Suppressor macrophage (primary cell): Measurements from ENCODE around the gene RNU7-1.

Experiments used
- DNase-seq, 4 experiments: peaks; one replicate each; pipeline ENCODE4 v3.0.0-alpha.2; 2020 to 2022

RNU7-1 gene

DNA sequence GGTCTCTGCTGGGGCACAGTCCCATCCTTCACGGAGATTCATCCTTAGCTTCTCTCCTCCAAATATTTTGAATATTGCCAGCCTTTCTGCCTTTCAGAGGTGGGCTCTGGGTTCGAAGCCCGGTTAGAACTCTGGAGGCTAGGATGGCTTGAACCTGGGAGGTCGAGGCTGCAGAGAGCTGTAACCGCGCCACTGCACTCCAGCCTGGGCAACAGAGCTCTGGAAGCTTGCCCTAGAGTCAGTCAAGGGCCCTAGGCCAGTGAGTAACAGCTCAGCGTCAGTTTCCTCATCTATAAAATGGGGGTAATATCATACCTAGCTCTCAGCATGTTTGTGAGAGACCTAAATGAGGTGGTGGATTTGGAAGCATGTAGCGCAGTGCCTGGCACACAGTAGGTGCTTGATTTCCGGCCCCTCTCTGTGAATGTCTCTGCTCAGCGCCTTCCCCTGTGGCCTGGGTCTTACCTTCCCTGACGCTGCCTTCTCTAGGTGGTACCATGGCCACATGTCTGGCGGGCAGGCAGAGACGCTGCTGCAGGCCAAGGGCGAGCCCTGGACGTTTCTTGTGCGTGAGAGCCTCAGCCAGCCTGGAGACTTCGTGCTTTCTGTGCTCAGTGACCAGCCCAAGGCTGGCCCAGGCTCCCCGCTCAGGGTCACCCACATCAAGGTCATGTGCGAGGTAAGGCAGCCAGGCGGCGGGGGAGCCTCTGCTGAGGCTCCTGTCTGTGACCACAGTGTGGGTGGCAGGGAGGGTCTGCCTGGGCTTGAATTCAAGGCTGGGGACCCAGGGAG is 10.9 kb downstream of the RNU7-1 start:
- DNase-seq: no peak

DNA sequence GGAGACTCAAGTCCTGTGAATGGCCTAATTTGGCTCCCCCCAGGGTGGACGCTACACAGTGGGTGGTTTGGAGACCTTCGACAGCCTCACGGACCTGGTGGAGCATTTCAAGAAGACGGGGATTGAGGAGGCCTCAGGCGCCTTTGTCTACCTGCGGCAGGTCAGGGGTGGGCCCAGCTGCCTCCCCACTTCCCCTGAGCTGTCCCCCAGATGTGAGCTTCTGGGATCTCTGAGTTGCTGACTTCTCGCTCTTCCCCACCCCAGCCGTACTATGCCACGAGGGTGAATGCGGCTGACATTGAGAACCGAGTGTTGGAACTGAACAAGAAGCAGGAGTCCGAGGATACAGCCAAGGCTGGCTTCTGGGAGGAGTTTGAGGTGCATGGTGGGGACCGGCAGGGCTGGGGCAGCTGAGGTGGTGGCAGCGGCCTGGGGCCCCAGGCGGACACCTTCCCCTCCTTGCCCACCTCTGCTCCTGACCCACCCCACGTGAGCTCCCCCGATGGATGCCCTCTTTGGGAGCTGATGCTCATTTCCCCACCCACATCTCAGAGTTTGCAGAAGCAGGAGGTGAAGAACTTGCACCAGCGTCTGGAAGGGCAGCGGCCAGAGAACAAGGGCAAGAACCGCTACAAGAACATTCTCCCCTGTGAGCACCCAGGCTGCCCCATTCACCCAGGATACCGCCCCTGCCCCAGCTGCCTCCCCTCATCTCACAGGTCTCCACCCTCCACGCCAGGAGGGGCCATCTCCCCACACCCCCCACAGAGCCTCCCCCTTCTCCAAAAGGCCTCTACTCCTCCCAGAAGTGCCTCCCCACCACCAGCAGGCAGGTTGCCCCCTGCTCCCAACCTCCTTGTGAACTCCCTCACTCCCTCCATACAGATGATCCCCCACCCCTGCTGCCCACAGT is 11.7 kb downstream of the RNU7-1 start:
- peak in 2 of 4 experiments; percentile 47 to 59 for DNase-seq

DNA sequence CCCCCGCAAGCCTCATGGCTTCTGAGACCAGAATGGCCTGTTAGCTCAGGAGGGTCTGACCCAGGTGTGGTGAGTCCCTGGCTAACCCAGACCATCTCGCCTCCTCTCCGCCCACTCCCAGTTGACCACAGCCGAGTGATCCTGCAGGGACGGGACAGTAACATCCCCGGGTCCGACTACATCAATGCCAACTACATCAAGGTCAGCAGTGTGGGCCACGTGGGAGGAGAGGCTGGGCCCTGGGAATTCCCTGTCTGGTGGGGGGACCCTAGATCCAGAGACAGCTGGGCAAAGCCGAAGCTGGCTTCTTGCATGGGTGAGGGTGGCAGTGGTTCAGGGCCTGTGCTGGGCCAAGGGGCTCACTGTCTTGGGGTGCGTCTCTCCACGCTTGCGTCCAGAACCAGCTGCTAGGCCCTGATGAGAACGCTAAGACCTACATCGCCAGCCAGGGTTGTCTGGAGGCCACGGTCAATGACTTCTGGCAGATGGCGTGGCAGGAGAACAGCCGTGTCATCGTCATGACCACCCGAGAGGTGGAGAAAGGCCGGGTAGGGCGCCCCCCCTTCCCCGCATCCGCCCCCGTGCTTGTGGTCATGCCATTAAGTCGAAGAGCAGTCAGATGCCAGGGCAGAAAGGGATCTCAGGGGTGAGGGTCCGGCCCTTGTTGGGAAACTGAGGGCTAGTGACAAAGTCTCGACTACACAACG is 12.6 kb downstream of the RNU7-1 start:
- peak; percentile 51 to 71 (median 57) for DNase-seq

DNA sequence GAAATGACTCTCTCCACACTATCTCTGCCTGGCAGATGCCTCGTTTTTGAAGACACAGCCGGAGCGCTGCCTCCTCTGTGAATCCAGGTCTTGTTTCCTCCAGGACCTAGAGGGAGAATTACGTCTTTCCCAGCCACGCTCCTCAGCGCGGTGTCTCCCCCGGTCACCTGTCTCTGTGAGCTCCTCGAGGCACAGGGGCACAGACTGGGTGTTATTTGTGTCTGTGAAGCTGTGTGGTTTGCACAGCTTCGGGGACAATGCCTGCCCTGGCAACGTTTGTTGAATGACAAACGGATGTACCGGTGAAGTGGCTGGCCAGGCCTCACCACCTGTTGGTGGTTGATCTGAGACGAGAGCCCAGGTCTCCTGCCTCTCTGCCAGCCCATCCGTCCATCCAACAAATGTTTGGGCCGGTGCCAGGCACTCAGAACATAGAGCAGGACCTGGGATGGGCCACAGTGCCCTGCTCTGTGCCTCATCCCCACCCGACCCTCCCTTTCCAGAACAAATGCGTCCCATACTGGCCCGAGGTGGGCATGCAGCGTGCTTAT is 13.6 kb downstream of the RNU7-1 start:
- DNase-seq: no peak

DNA sequence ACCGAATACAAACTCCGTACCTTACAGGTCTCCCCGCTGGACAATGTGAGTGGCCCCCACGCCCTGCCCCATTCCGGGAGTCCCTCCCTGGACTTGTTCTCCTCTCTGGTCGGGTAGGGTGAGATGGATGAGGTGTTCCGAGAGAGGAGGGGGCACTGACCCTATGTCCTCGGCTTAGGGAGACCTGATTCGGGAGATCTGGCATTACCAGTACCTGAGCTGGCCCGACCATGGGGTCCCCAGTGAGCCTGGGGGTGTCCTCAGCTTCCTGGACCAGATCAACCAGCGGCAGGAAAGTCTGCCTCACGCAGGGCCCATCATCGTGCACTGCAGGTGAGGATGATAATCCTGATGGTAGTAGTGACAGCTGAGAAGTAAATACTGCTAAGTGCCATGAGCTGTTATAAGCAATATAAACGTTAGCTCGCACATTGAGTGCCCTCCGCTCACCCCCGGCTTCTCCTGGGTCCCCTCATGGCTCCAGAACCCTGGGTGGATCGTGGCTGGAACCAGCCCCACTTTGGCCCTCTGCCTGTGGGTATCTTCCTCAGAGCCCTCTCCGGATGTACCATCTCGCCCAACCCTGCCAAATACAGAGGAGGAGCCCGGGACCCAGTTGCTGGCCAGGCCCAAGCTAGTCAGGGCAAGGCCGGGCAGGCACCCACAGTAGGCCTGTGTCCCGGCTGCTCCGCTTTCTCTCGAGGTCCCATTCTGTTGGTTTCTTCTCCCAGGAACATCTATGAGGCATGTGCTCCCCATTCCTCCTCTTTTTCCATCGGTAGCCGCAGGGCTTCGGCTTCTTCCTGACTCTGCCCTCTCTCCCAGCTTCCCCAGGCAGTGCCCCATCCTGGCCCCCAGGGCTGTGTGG is 14.4 kb downstream of the RNU7-1 start:
- peak in 1 of 4 experiments; percentile 32 for DNase-seq

DNA sequence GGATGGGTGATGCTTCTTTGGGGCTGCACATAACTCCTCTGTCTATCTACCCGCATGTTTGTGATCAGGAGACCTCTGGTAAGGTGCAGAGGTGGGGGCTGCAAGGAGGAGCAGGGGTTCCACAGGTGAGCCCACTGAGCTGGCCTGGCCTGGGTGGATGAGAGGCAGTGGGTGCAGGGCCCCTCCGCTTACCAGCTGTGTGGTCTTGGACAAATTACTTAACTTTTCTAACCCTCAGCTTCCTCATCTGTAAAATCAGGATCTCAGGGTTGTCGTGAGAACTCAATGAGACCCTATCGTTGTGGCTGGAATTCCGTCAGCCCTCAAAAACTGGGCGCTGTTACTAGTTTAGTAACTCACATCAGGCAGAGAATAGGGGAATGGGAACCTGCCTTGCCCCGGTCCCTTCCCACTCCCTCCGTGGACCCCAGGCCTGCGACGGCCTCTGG is 15.0 kb downstream of the RNU7-1 start:
- DNase-seq: peak in 3 of 4 experiments; percentile 78 to 90 (median 80)

DNA sequence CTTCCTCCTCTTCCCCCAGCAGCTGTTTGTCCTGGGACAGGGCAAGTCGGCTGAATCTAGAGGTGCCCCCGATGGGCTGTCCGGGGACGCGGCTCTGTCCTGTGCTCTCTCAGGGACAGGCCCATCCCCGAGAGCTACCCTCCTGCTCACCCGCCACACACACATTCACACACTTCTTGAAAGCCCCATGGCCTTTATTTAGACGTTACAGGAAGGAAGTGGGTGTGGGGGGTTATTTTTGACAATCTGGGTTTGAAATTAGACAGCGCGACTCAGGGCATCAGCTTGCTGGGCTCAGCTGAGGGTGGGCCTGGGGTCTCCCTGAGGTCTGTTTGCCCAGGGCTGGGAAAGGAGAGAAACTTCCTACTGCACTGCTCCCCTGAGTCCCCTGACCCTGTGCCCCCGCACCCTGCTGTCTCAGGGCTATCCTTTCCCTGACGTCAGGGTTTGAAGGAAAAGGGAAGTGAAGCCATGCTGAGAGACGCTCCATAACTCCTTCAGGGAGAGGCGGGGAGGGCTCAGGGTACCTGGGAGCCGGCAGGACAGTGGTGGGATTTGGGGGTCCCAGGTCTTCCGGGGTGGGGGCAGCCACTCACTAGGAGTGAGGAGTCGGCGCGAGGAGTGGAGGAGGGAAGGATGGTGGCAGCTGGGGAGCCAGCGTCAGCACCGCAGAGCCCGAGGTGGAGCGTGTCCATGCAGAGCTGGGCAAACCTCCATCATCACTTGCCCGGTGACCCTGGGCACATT is 15.6 kb downstream of the RNU7-1 start:
- peak; percentile 86 to 95 (median 92) for DNase-seq

DNA sequence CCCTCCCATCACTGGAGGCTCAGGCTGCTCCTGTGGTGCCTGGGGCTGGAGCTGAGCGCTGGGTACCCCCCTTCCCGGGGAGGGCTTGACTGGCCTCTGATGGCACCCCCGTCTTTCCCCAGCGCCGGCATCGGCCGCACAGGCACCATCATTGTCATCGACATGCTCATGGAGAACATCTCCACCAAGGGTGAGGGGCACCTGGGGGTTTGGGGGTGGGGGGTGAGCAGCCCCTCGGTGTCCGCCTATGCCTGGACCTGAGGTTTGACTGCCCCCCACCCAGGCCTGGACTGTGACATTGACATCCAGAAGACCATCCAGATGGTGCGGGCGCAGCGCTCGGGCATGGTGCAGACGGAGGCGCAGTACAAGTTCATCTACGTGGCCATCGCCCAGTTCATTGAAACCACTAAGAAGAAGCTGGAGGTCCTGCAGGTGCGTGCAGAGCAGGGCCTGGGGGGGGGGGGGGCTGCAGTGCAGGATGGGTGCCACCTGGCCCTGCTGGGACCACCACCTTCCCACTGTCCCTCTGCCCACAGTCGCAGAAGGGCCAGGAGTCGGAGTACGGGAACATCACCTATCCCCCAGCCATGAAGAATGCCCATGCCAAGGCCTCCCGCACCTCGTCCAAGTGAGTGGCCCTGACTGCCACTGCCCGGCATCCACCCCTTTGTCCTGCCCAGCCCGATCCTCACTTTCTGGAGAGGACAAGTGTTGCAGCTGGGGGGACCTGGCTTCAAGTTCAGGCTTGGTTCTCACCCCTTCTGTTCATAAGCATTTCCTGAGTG is 16.4 kb downstream of the RNU7-1 start:
- DNase-seq: no peak

DNA sequence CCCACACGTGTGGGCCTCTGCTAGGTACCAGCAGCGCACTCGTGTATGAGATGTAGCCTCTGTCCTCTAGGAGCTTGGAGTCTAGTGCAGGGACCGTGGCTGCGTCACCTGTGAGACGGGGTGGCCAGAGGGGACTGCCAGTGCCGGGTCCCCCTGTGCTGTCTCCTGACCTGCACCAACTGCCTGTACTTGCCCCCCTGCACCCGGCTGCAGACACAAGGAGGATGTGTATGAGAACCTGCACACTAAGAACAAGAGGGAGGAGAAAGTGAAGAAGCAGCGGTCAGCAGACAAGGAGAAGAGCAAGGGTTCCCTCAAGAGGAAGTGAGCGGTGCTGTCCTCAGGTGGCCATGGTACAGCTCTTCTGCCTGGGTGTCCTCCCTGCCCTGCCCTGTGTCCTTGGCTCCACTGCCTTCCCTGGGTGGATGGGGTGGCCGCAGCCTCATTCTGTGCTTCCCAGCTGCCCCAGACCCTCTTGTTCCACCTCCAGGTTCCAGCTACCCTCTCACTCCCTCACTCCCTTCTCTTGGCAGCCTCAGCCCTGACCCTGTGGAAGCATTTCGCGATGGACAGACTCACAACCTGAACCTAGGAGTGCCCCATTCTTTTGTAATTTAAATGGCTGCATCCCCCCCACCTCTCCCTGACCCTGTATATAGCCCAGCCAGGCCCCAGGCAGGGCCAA is 17.1 kb downstream of the RNU7-1 start:
- DNase-seq: peak; percentile 63 to 75 (median 70)

DNA sequence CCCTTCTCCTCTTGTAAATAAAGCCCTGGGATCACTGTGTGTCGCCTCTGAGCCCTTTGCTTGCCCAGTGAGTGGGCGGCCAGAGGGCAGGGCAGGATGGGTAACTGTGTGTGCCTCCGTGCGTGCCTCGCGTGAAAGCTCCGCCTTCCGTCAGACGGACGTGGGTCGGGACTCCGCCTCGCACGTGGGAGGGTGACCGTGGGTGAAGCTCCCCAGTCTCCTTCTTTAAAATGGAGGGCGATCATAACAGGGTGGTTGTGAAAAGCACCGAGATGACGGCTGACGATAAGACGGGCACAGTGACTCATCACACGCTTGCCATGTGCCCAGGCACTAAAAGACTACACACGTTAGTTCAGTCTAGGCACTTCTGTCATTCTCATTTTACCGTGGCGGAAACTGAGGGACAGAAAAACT is 17.7 kb downstream of the RNU7-1 start:
- peak; percentile 95 to 99 (median 97) for DNase-seq

DNA sequence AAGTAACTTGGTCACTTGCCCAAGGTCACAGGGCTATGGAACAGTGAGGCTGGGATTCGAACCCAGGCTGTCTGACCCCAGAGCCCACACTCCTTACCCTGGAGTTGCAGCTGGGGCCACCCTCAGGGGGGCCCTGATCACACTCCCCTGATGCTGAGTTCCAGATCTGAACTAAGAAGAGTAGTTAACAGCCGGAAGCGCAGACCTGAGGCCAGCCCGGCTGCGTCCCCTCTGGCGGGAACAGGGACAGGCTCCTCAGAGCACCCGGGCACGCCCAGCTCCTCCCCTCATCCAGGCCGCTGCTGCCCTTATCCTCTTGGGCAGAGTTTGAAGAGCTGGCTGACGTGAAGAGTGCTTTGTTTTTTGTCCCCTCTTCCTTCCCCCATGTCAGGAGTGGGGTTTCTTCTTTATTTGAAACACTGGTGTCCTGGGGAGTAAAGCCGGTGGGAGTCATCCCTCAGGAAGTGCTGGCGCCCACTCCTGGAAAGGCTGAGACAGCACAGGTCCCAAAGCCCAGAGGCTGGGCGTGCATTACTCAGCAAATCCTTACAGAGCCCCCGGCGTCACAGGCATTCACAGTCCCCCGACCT is 18.2 kb downstream of the RNU7-1 start:
- DNase-seq: peak; percentile 73 to 89 (median 84)

DNA sequence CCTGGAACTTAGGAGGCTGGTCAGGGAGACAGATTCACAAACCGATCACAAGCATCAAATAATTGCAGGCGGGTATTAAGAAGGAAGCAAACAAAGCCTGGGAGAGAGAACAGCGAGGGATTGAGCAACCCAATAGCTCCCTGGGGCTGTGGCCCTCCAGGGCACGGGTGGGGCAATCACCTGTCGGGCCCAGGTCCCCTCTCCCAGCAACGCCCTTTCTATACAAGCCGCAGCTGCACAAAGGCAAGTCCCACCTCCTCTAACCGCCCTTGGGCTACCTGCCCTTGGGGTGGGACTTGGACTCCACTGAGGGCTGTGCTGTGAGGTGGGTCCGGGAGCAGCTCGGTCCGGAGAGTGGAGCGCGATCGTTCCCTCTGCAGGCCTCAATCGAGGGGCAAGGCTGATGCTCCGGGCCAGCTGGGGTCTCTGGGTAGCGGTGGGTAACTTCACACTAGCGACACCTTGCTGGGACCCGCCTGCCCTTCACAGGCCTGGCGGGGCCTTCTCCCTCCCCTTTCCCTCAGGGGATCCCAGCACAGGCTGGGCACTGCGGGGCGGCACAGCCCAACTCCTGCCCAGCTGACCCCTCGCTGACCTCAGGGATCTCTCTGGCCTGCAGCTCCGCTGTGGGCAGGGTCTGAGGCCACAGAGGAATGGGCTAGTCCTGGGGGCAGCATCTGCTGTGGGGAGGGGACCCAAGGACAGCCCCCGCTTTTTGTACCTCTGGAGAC is 18.8 kb downstream of the RNU7-1 start:
- DNase-seq: peak in 2 of 4 experiments; percentile 12 to 23

DNA sequence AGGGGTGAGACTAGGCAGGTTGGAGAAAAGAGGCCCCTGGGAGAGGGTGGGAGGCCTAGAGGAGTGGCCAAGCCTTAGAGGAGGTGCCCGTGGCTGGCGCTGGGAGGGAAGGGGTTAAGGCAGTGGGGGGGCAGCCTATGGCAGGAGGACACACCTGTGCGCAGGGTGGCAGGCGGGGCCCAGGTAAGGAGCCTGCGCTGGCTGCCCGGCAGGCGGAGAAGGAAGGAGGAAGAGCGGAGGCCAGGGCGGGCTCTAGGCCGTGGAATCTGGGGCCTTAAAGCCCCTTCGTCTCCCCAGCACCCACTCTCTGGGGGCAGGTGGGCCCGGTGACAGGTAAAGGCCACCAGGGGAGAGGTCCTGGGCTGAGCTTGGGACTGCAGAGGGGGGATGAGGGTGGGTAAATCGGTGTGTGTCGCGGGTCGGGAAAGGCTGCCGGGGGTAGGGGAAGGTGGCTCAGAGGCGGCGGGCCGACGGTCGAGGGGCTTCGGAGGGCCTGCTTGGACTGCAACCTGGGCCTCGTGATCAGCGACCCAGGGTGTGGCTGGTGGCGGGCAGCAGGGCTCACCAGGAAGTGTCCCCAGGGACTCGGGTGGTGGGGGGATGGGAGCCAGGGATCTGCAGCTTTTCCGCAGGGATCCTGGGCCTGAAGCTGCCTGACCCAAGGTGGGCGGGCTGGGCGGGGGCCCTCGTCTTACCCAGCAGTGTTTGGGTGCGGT is 19.6 kb downstream of the RNU7-1 start:
- peak in 1 of 4 experiments; percentile 11 for DNase-seq

DNA sequence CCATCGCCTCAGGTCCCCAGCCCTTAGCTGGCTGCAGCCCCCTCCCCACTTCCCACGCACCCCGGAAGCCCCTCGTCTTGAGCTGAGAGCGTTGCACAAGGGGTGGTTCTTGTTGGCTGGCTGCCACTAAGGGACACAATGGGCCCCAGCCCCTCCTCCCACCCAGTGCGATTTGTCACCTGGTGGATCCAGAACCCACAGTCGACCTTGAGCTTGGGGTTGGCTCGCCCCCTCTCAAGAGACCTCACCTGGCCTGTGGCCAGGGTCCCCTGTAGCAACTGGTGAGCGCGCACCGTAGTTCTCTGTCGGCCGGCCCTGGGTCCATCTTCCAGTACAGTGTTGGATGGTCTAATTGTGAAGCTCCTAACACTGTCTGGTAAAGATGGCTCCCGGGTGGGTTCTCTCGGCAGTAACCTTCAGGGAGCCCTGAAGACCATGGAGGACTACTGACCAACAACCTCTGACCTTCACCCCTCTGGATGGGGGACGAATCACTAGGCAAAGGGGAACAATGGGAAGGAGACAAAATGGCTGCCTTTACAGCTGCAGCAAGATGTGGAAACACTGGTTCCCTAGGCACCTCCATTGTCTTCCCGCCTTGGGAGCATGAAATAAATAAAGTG is 20.3 kb downstream of the RNU7-1 start:
- DNase-seq: peak in 1 of 4 experiments; percentile 21

DNA sequence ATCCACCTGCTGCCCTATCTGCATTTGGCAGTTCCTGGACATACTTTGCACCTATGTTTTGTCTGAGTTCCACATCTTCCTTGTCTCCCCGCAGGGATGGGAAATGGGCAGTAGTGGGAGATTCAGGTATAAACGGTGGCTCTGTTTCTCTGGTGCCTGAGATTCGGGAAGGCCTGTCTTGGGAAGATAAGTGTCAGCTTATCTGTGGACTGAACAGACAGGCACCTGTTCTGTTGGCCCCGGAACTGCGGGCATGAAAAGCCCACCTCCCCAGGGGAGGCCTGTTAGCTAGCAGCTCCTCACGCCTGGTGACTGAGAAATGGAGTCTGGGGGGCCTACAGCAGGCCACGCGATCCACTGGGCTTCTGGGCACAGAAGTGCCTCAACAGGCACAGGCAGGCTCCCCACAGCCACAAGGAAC is 21.0 kb downstream of the RNU7-1 start:
- no peak for DNase-seq

DNA sequence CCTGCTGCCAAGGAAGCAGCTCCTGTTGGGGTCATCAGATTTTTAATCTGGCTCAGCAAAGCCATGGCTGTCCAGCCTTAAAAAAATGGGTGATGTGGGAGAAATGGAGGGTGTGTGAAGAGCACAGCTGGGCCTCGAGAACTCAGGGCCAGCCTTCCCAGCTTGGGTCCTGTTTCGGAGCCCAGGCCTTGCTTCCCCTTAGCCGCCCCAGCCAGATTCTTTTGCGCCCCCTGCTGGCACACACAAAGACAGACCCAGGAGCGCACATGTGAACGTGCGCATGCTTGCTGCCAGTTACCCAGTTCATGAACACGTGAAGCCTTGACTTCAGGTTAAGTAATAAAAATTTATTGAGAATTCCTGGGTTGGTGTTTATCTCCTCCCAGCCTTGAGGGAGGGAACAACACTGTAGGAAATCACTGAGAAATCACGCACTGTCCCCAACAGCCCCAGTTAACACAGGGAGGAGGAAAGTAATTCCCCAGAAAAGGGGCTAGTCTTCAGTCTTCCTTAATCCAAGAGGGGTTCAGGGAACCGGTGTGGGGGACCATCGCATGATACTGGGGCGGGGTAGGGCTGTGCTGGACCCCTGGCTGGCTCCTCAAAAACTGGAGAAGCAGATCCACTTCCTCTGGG is 21.5 kb downstream of the RNU7-1 start:
- peak; percentile 94 to 96 (median 95) for DNase-seq
